ENCODE results near the gene C1orf174. TPM values are rescaled to one million over a fixed set of nuclear protein-coding genes. Genes with fewer than 3 reads are reported as not detected.

C1orf174 gene
- total RNA-seq, 4 donors from 2014 or later: 20.1 to 37.1 (median 31.4) TPM

DNA sequence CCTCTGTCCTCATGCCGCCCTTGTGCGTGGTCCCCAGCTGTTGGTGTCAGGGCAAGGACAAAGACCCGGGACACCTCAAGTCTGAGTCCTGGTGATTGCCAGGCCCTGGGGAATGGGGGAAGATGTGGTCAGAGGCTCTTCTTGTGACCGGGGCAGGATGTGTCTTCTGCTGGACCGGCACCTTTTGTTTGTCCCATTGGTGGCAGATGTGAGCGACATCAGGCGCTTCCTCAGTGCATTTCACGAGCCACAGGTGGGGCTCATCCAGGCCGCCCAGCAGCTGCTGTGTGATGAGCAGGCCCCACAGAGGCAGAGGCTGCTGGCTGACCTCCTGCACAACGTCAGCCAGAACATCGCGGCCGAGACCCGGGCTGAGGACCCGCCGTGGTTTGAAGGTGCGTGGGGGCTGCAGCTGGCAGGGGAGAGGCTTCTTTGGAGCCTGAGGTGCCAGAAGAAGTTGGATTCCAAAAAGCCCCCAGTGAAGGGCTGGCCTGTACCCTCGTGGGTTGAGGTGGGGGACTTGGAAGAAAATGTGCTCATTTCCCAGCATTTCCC is 34.4 kb downstream of the C1orf174 start:
- TF ChIP-seq POLR2A (IDR thresholded peaks at IDR 0.05) (no peak), CTCF (IDR thresholded peaks at IDR 0.05) (no peak)
- peak in 1 of 3 donors; percentile 35 for DNase-seq

GRCh38 chr1:3864884-3865283 is 35.2 kb downstream of the C1orf174 start:
- TF ChIP-seq POLR2A (IDR thresholded peaks at IDR 0.05): no peak
- no peak for TF ChIP-seq CTCF (IDR thresholded peaks at IDR 0.05)
- no peak for DNase-seq
- Histone ChIP-seq H3K27me3 (no peaks in the 10 kb centered on the region), H3K9me3 (no peaks in the 10 kb centered on the region), H3K4me1 (no peaks in the 10 kb centered on the region), H3K4me3 (no peak overlapping the region), H3K27ac (no peak overlapping the region), H3K36me3 (peaks cover 0 to 16% (median 0%) of the 10 kb centered on the region in 3 donors)

More for the DNA sequence above, 34.4 kb downstream of the C1orf174 start:
- no peaks in the 10 kb centered on the region for H3K27me3 ChIP-seq
- no peaks in the 10 kb centered on the region for H3K4me1 ChIP-seq
- no peak overlapping the region for H3K4me3 ChIP-seq
- H3K36me3 ChIP-seq: peaks cover 0 to 24% (median 0%) of the 10 kb centered on the region in 3 donors
- no peaks in the 10 kb centered on the region for H3K9me3 ChIP-seq
- H3K27ac ChIP-seq: no peak overlapping the region

GRCh38 chr1:3863231-3863935 is 36.7 kb downstream of the C1orf174 start:
- peaks cover 0 to 6% (median 1%) of the 10 kb centered on the region in 4 donors for H3K4me1 ChIP-seq
- H3K4me3 ChIP-seq: no peak overlapping the region
- TF ChIP-seq POLR2A (IDR thresholded peaks at IDR 0.05) (no peak), CTCF (IDR thresholded peaks at IDR 0.05) (no peak)
- DNase-seq: peak in 1 of 3 donors; percentile 1
- peaks cover 0 to 9% (median 0%) of the 10 kb centered on the region in 3 donors for H3K36me3 ChIP-seq
- no peaks in the 10 kb centered on the region for H3K9me3 ChIP-seq
- no peaks in the 10 kb centered on the region for H3K27me3 ChIP-seq
- no peak overlapping the region for H3K27ac ChIP-seq

- Histone ChIP-seq H3K9me3 (no peaks in the 10 kb centered on the region), H3K27me3 (no peaks in the 10 kb centered on the region), H3K27ac (no peak overlapping the region), H3K4me1 (peaks cover 4 to 23% (median 15%) of the 10 kb centered on the region in 4 donors), H3K4me3 (peak overlapping the region; percentile 82 to 99 (median 95)), H3K36me3 (no peaks in the 10 kb centered on the region)
- peak in 2 of 3 donors; percentile 54 to 59 for DNase-seq
- TF ChIP-seq POLR2A (IDR thresholded peaks at IDR 0.05) (no peak), CTCF (IDR thresholded peaks at IDR 0.05) (peak in 1 of 6 experiments; percentile 20)
These were observed 41.7 kb downstream of the C1orf174 start for GRCh38 chr1:3858231-3858981.

DNA sequence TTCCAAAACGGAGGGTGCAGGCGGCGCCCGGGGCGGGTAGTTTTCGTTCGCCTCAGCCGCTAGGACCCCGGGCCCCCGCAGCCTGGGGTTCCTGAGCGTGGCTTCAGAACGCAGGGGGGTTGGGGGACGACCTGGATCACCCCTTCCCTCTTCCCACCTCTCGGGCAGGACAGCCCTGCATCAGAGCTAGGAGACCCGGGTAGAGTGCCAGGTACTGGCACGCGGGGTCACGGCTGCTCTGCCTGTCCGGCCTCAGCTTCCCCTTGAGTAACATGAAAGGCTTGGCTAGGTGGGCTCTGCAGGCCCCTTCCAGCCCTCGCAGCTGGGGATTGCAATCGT is 42.3 kb downstream of the C1orf174 start:
- DNase-seq: no peak
- no peaks in the 10 kb centered on the region for H3K36me3 ChIP-seq
- peak overlapping the region; percentile 82 to 99 (median 95) for H3K4me3 ChIP-seq
- TF ChIP-seq CTCF (IDR thresholded peaks at IDR 0.05): no peak
- TF ChIP-seq POLR2A (IDR thresholded peaks at IDR 0.05): no peak
- peaks cover 4 to 23% (median 15%) of the 10 kb centered on the region in 4 donors for H3K4me1 ChIP-seq
- H3K9me3 ChIP-seq: no peaks in the 10 kb centered on the region
- peak overlapping the region; percentile 77 to 90 (median 84) for H3K27ac ChIP-seq
- no peaks in the 10 kb centered on the region for H3K27me3 ChIP-seq
